Muscle layer of duodenum (tissue), 2 donors: ENCODE measurements around the gene INO80B.
"Not testable (repeated sequence)": the region's sequence is repeated elsewhere in the genome, so short reads cannot be mapped to it uniquely, and the experiment has no call there.

Source experiments
- H3K27ac ChIP-seq: one replicate; pipeline ENCODE4 v1.7.0; 2013; ENCODE audit warnings: mild to moderate bottlenecking, low read length
- H3K27me3 ChIP-seq: one replicate; pipeline ENCODE4 v1.7.0; 2013; ENCODE audit warnings: low read depth, mild to moderate bottlenecking, control low read depth, low read length
- H3K36me3 ChIP-seq, 2 donors: one replicate each; pipeline ENCODE4 v1.7.0; 2013; ENCODE audit warnings: low read length in 2 of 2, control low read depth in 1 of 2, mild to moderate bottlenecking in 1 of 2; ENCODE audit not compliant: insufficient read depth in 2 of 2, control insufficient read depth in 1 of 2
- H3K4me1 ChIP-seq, 2 donors: one replicate each; pipeline ENCODE4 v1.7.0; 2013; ENCODE audit warnings: low read length in 2 of 2, mild to moderate bottlenecking in 2 of 2, control low read depth in 1 of 2, moderate library complexity in 1 of 2; ENCODE audit not compliant: insufficient read depth in 2 of 2, control insufficient read depth in 1 of 2
- H3K4me3 ChIP-seq, 2 donors: one replicate each; pipeline ENCODE4 v1.7.0; 2013; ENCODE audit warnings: low read length in 2 of 2, low read depth in 1 of 2, mild to moderate bottlenecking in 1 of 2
- H3K9me3 ChIP-seq, 2 donors: one replicate each; pipeline ENCODE4 v1.7.0; 2013; ENCODE audit warnings: low read length in 2 of 2, control low read depth in 1 of 2, mild to moderate bottlenecking in 1 of 2; ENCODE audit not compliant: control insufficient read depth in 1 of 2
- donor health status: healthy.

The INO80B gene

GRCh38 chr2:74441170-74441689 lies 13.7 kb upstream of the INO80B start:
- Histone ChIP-seq H3K36me3 (no peaks in the 10 kb centered on the region), H3K4me3 (peak overlapping the region; percentile 69 to 70), H3K9me3 (no peaks in the 10 kb centered on the region), H3K27ac (peak overlapping the region; percentile 91), H3K27me3 (peaks cover 7% of the 10 kb centered on the region), H3K4me1 (peaks cover 11 to 45% of the 10 kb centered on the region in 2 donors)

- H3K4me3 ChIP-seq: peak within 1 kb of the TSS; percentile 69 to 70
- no peaks in the 10 kb centered on the region for H3K36me3 ChIP-seq
- no peaks in the 10 kb centered on the region for H3K9me3 ChIP-seq
- peaks cover 11 to 39% of the 10 kb centered on the region in 2 donors for H3K4me1 ChIP-seq
- peaks cover 7% of the 10 kb centered on the region for H3K27me3 ChIP-seq
- peak within 1 kb of the TSS; percentile 91 for H3K27ac ChIP-seq
Measured at GRCh38 chr2:74441690-74442482, 13.0 kb upstream of the INO80B start, which contains the start of gene RTKN. Gene RTKN, minus strand, starts transcription at chr2:74441937. Its CDS starts 121 bp downstream, at chr2:74441816.

GRCh38 chr2:74442483-74443297 lies 12.2 kb upstream of the INO80B start:
- H3K36me3 ChIP-seq, H3K27me3 ChIP-seq, H3K9me3 ChIP-seq: not testable (repeated sequence)
- peak overlapping the region; percentile 63 for H3K27ac ChIP-seq
- peak overlapping the region; percentile 50 to 70 for H3K4me3 ChIP-seq
- H3K4me1 ChIP-seq: peaks cover 11 to 33% of the 10 kb centered on the region in 2 donors

GRCh38 chr2:74444498-74445318 lies 10.2 kb upstream of the INO80B start:
- H3K4me1 ChIP-seq: peaks cover 0 to 14% of the 10 kb centered on the region in 2 donors
- H3K27ac ChIP-seq: no peak overlapping the region
- H3K9me3 ChIP-seq: no peaks in the 10 kb centered on the region
- H3K36me3 ChIP-seq: no peaks in the 10 kb centered on the region
- peaks cover 7% of the 10 kb centered on the region for H3K27me3 ChIP-seq
- no peak overlapping the region for H3K4me3 ChIP-seq

GRCh38 chr2:74447230-74447999 lies 7.5 kb upstream of the INO80B start:
- Histone ChIP-seq H3K4me1 (no peaks in the 10 kb centered on the region), H3K27ac (no peak overlapping the region), H3K4me3 (no peak overlapping the region), H3K9me3 (no peaks in the 10 kb centered on the region), H3K27me3 (peaks cover 2% of the 10 kb centered on the region), H3K36me3 (no peaks in the 10 kb centered on the region)

- H3K27me3 ChIP-seq: no peaks in the 10 kb centered on the region
- H3K4me3 ChIP-seq: no peak overlapping the region
- H3K4me1 ChIP-seq: no peaks in the 10 kb centered on the region
- no peak overlapping the region for H3K27ac ChIP-seq
- H3K9me3 ChIP-seq: no peaks in the 10 kb centered on the region
- H3K36me3 ChIP-seq: no peaks in the 10 kb centered on the region
Measured at GRCh38 chr2:74448771-74449170, 6.1 kb upstream of the INO80B start.

GRCh38 chr2:74450570-74451190 lies 4.2 kb upstream of the INO80B start:
- no peaks in the 10 kb centered on the region for H3K9me3 ChIP-seq
- no peaks in the 10 kb centered on the region for H3K27me3 ChIP-seq
- H3K27ac ChIP-seq: no peak overlapping the region
- H3K36me3 ChIP-seq: no peaks in the 10 kb centered on the region
- no peak overlapping the region for H3K4me3 ChIP-seq
- H3K4me1 ChIP-seq: peaks cover 6 to 9% of the 10 kb centered on the region in 2 donors

GRCh38 chr2:74457129-74457548 lies 2.3 kb downstream of the INO80B start:
- Histone ChIP-seq H3K4me1 (peaks cover 21 to 33% of the 10 kb centered on the region in 2 donors), H3K27ac (peak overlapping the region; percentile 84), H3K9me3 (no peaks in the 10 kb centered on the region), H3K4me3 (peak overlapping the region; percentile 60 to 88), H3K36me3 (peaks cover under 1 to 10% of the 10 kb centered on the region in 2 donors), H3K27me3 (no peaks in the 10 kb centered on the region)

- Histone ChIP-seq H3K27ac (peak overlapping the region; percentile 87), H3K27me3 (no peaks in the 10 kb centered on the region), H3K4me3 (peak overlapping the region; percentile 87 to 88), H3K36me3 (peaks cover 5 to 15% of the 10 kb centered on the region in 2 donors), H3K9me3 (no peaks in the 10 kb centered on the region), H3K4me1 (peaks cover 21 to 33% of the 10 kb centered on the region in 2 donors)
Measured at GRCh38 chr2:74457549-74458131, 2.8 kb downstream of the INO80B start.
